HFFc6 (cell line): Measurements from ENCODE around the gene PDE6G. TPM values are rescaled to one million over a fixed set of nuclear protein-coding genes. Genes with fewer than 3 reads are reported as not detected.

ENCODE experiments used
- DNase-seq: peaks from one replicate; pipeline ENCODE4 v3.0.0-alpha.2; 2018
- H3K27ac Mint-ChIP-seq: 2 replicates; pipeline ENCODE4 v1.8.0; 2020; ENCODE audit warnings: mild to moderate bottlenecking, mixed read lengths
- H3K27me3 Mint-ChIP-seq: 2 replicates; pipeline ENCODE4 v1.8.0; 2021; ENCODE audit warnings: mild to moderate bottlenecking, moderate library complexity, mixed read lengths; ENCODE audit not compliant: insufficient read depth
- H3K36me3 Mint-ChIP-seq: 2 replicates; pipeline ENCODE4 v1.8.0; 2021; ENCODE audit warnings: low read depth, mixed read lengths
- H3K4me1 Mint-ChIP-seq: 2 replicates; pipeline ENCODE4 v1.8.0; 2020; ENCODE audit warnings: low read depth, mixed read lengths
- H3K4me3 Mint-ChIP-seq: 2 replicates; pipeline ENCODE4 v1.8.0; 2020; ENCODE audit warnings: mild to moderate bottlenecking, moderate library complexity, mixed read lengths
- H3K9me3 Mint-ChIP-seq: 2 replicates; pipeline ENCODE4 v1.8.0; 2020; ENCODE audit warnings: mild to moderate bottlenecking, mixed read lengths
- CTCF ChIP-seq: fragments of 200-600 bp; sonication (generic); IDR thresholded peaks from 2 replicates; pipeline ENCODE4 v1.5.0; 2021; ENCODE audit warnings: antibody characterized with exemption, mild to moderate bottlenecking
- total RNA-seq, 6 experiments: library from RNA; stranded (reverse); fragmentation: NEBNext Ultra II Directional; extraction: Animal tissue kit (Norgen Biotek cat#: 25700); gene quantifications; 2 replicates in 1 of 6; 3 replicates in 5 of 6; pipeline ENCODE4 v1.2.3, GENCODE V29; 2021

PDE6G gene
- total RNA-seq, 6 experiments from 2014 or later = 0.37 to 0.76 (median 0.57) TPM; not detected in 1

DNA sequence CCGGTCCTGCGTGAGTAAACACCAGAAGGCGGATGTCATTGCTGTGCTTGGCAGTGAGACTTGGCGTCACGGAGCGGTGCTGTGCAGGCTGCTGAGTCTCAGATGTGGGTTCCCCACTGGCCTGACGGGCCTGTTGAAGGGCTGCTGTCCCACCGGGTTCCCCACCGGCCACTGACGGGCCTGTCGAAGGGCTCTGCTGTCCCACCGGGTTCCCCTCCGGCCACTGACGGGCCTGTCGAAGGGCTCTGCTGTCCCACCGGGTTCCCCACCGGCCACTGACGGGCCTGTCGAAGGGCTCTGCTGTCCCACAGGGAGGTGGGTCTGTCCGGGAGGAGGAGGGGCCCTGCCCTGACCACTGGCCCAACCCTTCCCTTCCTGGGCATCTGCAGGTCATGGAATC is 30.3 kb upstream of the PDE6G start:
- H3K27me3 Mint-ChIP-seq = peaks cover 16% of the 10 kb centered on the region
- DNase-seq = no peak
- H3K4me3 Mint-ChIP-seq = no peak overlapping the region; the same call in 1 of the 2 replicates
- no peaks in the 10 kb centered on the region for H3K9me3 Mint-ChIP-seq
- TF ChIP-seq CTCF = no peak
- H3K4me1 Mint-ChIP-seq = peaks cover 24% of the 10 kb centered on the region
- H3K36me3 Mint-ChIP-seq = peaks cover 23% of the 10 kb centered on the region
- no peak overlapping the region for H3K27ac Mint-ChIP-seq

GRCh38 chr17:81685108-81685507 is 28.8 kb upstream of the PDE6G start:
- H3K9me3 Mint-ChIP-seq = no peaks in the 10 kb centered on the region

DNA sequence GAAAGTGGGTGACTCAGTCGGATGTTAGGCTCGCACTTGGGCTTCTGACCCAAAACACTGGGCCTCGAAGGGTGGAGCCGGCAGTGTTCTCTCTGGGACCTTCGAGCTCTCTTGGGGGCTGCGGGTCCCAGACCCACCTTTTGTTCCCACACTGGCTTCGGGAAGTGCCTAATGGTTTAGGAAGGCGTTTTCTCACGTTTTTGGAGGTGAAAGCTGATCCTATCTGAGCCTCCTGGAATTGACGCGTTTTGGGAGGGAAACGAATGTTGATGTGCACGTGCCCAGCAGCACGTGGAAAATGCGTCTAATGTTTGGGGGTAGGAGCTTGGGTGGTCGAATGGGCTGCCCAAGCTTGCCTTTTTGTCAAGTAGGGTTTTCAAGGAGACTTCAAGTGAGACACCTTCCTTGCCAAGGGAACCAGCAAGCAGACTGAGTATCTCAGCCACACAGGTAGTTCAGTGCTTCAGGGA is 28.1 kb upstream of the PDE6G start:
- no peak for TF ChIP-seq CTCF
- no peaks in the 10 kb centered on the region for H3K9me3 Mint-ChIP-seq
- DNase-seq = peak; percentile 80
- peak overlapping the region; percentile 99 for H3K27ac Mint-ChIP-seq
- H3K27me3 Mint-ChIP-seq = peaks cover 16% of the 10 kb centered on the region
- H3K4me1 Mint-ChIP-seq = peaks cover 24% of the 10 kb centered on the region
- peak overlapping the region; percentile 98 for H3K4me3 Mint-ChIP-seq
- peaks cover 23% of the 10 kb centered on the region for H3K36me3 Mint-ChIP-seq

More at GRCh38 chr17:81685108-81685507, 28.8 kb upstream of the PDE6G start:
- peaks cover 16% of the 10 kb centered on the region for H3K27me3 Mint-ChIP-seq
- H3K4me3 Mint-ChIP-seq = peak overlapping the region; percentile 98
- H3K27ac Mint-ChIP-seq = peak overlapping the region; percentile 99
- H3K36me3 Mint-ChIP-seq = peaks cover 23% of the 10 kb centered on the region
- peak; percentile 79 for DNase-seq
- H3K4me1 Mint-ChIP-seq = peaks cover 24% of the 10 kb centered on the region
- no peak for TF ChIP-seq CTCF

DNA sequence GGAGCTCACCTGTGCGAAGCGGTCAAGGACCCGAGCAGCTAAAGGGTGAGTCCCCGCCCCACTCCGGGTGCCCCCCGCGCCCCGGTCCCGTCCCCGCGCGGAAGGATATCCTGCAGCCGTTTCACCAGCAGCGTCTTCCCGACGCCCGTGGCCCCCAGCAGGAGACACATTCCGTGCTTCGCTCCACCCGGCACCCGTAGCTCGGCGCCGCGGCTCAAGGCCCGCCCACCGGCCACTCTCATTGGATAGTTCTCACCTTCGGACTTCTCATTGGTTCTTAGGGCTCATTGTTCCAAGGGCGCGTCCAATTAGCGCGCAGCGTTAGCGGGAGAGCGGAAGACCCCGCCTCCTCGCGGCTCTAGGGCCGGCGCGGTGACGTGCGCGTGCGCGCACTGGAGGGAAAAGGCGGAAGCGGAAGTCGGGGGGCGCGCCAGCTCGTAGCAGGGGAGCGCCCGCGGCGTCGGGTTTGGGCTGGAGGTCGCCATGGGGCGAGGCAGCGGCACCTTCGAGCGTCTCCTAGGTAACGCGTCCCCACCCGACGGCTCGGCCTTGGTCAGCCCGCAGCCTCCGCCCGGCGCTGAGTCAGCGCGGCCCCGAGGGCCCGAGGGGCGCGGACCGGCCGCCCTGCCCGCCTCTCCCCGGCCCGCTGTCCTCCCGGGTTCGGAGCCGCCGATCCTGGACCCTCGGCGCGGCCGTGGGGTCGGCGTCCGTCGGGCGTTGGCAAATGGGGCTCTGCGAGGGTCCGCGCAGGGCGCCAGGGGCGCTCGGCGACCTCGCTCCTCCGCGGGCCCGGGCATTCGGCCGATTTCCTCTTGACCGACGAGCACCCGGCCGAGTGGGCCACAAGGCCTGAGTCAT is 27.5 kb upstream of the PDE6G start, which contains the start of the genes ARL16 and HGS:
ARL16 (minus strand) TSS at position 214 of the 858 bp plus-strand sequence; CDS start at position 170, 44 bp downstream.
HGS (plus strand) TSS at position 428 of the 858 bp plus-strand sequence; CDS start at position 484, 56 bp downstream.
- Mint-ChIP-seq H3K4me3 (peak within 1 kb of the TSS; percentile 98), H3K27ac (peak within 1 kb of the TSS; percentile 99), H3K9me3 (no peaks in the 10 kb centered on the region), H3K27me3 (peaks cover 15% of the 10 kb centered on the region), H3K4me1 (peaks cover 24% of the 10 kb centered on the region), H3K36me3 (peaks cover 23% of the 10 kb centered on the region)
- DNase-seq = peak; percentile 100
- peak; percentile 3; the same call in 1 of the 2 replicates for TF ChIP-seq CTCF

GRCh38 chr17:81683208-81683583 is 26.9 kb upstream of the PDE6G start:
- TF ChIP-seq CTCF = no peak
- no peak for DNase-seq
- Mint-ChIP-seq H3K4me1 (peaks cover 24% of the 10 kb centered on the region), H3K4me3 (peak overlapping the region; percentile 97), H3K9me3 (no peaks in the 10 kb centered on the region), H3K27me3 (peaks cover 15% of the 10 kb centered on the region), H3K36me3 (peaks cover 23% of the 10 kb centered on the region), H3K27ac (peak overlapping the region; percentile 88)
